T follicular helper cell (primary cell): ENCODE results near the gene EPHA1.

Experiments
- DNase-seq: peaks from one replicate; pipeline ENCODE4 v3.0.0-alpha.2; 2020; ENCODE audit warnings: low read depth

EPHA1 gene

DNA sequence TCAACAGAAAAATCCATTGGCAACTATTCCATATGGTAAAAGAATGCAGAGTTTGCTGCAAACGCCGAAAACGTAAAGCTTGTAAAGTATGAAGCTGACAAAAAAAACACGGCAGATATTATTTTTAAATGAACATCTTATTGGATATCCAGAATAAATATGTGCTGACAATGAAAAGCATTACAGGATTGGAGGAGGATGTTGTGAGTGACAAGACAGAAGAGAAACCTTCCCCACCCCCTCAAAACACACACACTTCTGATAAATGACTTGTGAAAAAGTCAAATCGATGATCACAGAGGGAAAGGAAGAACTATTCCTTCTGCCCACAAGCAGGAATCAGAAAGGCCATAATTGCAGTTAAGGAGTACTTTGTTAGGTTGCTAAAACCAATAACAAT is 60.7 kb downstream of the EPHA1 start:
- no peak for DNase-seq

GRCh38 chr7:143346018-143346417 is 62.6 kb downstream of the EPHA1 start:
- DNase-seq, result no peak

- peak; percentile 47 for DNase-seq
Measured at GRCh38 chr7:143345428-143345900, 63.2 kb downstream of the EPHA1 start.

GRCh38 chr7:143343596-143343995 is 65.1 kb downstream of the EPHA1 start:
- no peak for DNase-seq

DNA sequence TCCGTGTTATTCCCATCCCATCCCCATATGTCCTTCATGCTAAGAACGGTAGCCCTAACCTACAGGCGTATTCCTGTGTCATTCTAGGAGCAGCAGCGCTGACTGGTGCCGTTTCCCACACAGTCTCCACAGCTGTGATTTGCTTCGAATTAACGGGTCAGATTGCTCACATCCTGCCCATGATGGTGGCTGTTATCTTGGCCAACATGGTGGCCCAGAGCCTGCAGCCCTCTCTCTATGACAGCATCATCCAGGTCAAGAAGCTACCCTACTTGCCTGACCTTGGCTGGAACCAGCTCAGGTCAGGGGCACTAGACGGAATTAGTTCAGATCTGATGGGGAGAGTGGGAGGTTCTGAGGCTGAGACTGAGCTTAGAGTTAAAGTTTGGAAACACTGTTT is 66.8 kb downstream of the EPHA1 start:
- DNase-seq, result no peak
